ENCODE results near the gene CLDN8.

The CLDN8 gene

GRCh38 chr21:30216041-30216723 is at the start of gene CLDN8:
Gene CLDN8 (minus strand): TSS chr21:30216097. CDS start chr21:30215925, 172 bp downstream.
- DNase-seq: no peak

GRCh38 chr21:30257773-30258172 is 41.9 kb upstream of the CLDN8 start:
- DNase-seq: no peak

GRCh38 chr21:30256100-30256499 is 40.2 kb upstream of the CLDN8 start:
- no peak for DNase-seq

- DNase-seq: no peak
These were observed 39.8 kb upstream of the CLDN8 start for GRCh38 chr21:30255679-30256078.

- no peak for DNase-seq
These were observed 35.9 kb upstream of the CLDN8 start for GRCh38 chr21:30251781-30252180.

GRCh38 chr21:30249936-30250335 is 34.0 kb upstream of the CLDN8 start:
- no peak for DNase-seq

GRCh38 chr21:30248844-30249243 is 32.9 kb upstream of the CLDN8 start:
- no peak for DNase-seq

GRCh38 chr21:30245061-30245460 is 29.2 kb upstream of the CLDN8 start:
- DNase-seq: no peak

GRCh38 chr21:30243691-30244090 is 27.8 kb upstream of the CLDN8 start:
- no peak for DNase-seq

- DNase-seq: no peak
These were observed 24.8 kb upstream of the CLDN8 start for GRCh38 chr21:30240661-30241060.

GRCh38 chr21:30238168-30238567 is 22.3 kb upstream of the CLDN8 start:
- DNase-seq: no peak

- no peak for DNase-seq
These were observed 18.7 kb upstream of the CLDN8 start for GRCh38 chr21:30234643-30235042.

GRCh38 chr21:30234050-30234449 is 18.2 kb upstream of the CLDN8 start:
- DNase-seq: no peak

GRCh38 chr21:30233228-30234020 is 17.5 kb upstream of the CLDN8 start:
- DNase-seq: no peak

- DNase-seq: no peak
These were observed 16.1 kb upstream of the CLDN8 start for GRCh38 chr21:30232011-30232410.

- DNase-seq: no peak
These were observed 11.9 kb upstream of the CLDN8 start for GRCh38 chr21:30227633-30228404.

GRCh38 chr21:30227128-30227527 is 11.2 kb upstream of the CLDN8 start:
- DNase-seq: no peak

- DNase-seq: no peak
These were observed 7.7 kb upstream of the CLDN8 start for GRCh38 chr21:30223596-30223995.

- no peak for DNase-seq
These were observed 6.8 kb upstream of the CLDN8 start for GRCh38 chr21:30222724-30223123.

- no peak for DNase-seq
These were observed 4.8 kb downstream of the CLDN8 start for GRCh38 chr21:30211071-30211470.

- no peak for DNase-seq
These were observed 6.3 kb downstream of the CLDN8 start for GRCh38 chr21:30209601-30210000.

GRCh38 chr21:30207252-30207579 is 8.7 kb downstream of the CLDN8 start:
- no peak for DNase-seq

- no peak for DNase-seq
These were observed 9.2 kb downstream of the CLDN8 start for GRCh38 chr21:30206551-30207251.
